Omental fat pad (tissue), 4 donors: ENCODE results near the gene C7orf33. TPM values are rescaled to one million over a fixed set of nuclear protein-coding genes. Genes with fewer than 3 reads are reported as not detected.

ENCODE experiments used
- ATAC-seq: fragments of 150-250 bp; one replicate; pipeline ENCODE4 v1.9.1; 2016; ENCODE audit warnings: mild to moderate bottlenecking, moderate library complexity; ENCODE audit not compliant: low FRiP score
- DNase-seq: peaks from one replicate; pipeline ENCODE4 v3.0.0-alpha.2; 2019; ENCODE audit warnings: low spot score
- total RNA-seq, 4 donors: library from RNA; depleted of rRNA; stranded (reverse); fragments of >200 nt; gene quantifications; one replicate each; pipeline ENCODE4 v1.1.0, GENCODE V29; 2016
- TF ChIP-seq, protein P1 (sequence below), 3 donors: fragments of 450-650 bp; IDR thresholded peaks; one replicate each; pipeline ENCODE4 v1.5.1; 2016 to 2017; ENCODE audit warnings: antibody characterized with exemption in 3 of 3, mild to moderate bottlenecking in 3 of 3, moderate library complexity in 2 of 3

The C7orf33 gene
- total RNA-seq, 4 donors from 2014 or later: not detected

GRCh38 chr7:148650232-148650858 lies 59.8 kb downstream of the C7orf33 start:
- ATAC-seq (no peak), DNase-seq (no peak)
- TF ChIP-seq, protein P1, sequence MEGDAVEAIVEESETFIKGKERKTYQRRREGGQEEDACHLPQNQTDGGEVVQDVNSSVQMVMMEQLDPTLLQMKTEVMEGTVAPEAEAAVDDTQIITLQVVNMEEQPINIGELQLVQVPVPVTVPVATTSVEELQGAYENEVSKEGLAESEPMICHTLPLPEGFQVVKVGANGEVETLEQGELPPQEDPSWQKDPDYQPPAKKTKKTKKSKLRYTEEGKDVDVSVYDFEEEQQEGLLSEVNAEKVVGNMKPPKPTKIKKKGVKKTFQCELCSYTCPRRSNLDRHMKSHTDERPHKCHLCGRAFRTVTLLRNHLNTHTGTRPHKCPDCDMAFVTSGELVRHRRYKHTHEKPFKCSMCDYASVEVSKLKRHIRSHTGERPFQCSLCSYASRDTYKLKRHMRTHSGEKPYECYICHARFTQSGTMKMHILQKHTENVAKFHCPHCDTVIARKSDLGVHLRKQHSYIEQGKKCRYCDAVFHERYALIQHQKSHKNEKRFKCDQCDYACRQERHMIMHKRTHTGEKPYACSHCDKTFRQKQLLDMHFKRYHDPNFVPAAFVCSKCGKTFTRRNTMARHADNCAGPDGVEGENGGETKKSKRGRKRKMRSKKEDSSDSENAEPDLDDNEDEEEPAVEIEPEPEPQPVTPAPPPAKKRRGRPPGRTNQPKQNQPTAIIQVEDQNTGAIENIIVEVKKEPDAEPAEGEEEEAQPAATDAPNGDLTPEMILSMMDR (IDR thresholded peaks at IDR 0.05): no peak

- DNase-seq (no peak), ATAC-seq (no peak)
- TF ChIP-seq, protein P1 (IDR thresholded peaks at IDR 0.05): no peak
Measured at GRCh38 chr7:148652773-148653172, 62.2 kb downstream of the C7orf33 start.

GRCh38 chr7:148657929-148658328 lies 67.4 kb downstream of the C7orf33 start:
- DNase-seq (no peak), ATAC-seq (no peak)

DNA sequence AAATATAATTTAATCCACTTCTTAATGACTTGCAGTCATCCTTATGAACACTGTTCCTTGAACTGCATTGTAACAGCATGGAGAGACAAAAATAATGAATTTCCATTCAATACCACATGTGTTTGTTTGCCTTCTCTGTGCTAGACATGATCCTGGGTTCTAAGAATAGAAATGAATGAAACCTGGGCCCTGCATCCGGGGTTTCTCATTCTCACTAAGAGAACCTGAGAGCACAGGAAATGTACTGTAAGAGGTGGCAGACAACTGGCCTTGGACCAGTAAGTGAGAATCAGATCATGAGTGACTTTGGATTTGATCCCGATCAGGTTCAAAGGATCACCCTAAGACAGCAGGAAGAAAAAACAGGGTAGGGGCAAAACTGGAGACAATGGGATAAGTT lies 70.9 kb downstream of the C7orf33 start:
- DNase-seq: no peak
- ATAC-seq: no peak
- TF ChIP-seq, protein P1 (IDR thresholded peaks at IDR 0.05): no peak

More at GRCh38 chr7:148657929-148658328, 67.4 kb downstream of the C7orf33 start:
- TF ChIP-seq, protein P1 (IDR thresholded peaks at IDR 0.05): no peak

DNA sequence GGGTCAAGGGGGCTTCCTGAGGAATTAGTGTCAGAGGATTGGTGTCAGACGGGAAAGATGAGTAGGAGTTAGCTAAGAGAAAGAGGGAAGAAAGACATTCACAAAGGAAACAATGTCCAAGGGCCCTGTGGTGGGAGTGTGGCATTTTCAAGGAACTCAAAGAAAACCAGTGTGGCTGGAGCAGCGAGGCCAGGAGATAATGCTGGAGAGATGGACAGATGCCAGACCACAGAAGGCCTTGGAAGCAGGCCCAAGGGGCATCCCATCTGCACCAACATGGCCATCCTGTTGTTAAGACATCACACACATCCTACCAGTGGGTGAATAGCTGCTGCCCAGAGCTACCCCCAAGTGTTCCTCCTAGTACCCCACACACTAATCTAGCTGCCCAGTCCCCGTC lies 72.1 kb downstream of the C7orf33 start:
- ATAC-seq: no peak
- TF ChIP-seq, protein P1 (IDR thresholded peaks at IDR 0.05): no peak

GRCh38 chr7:148664324-148664723 lies 73.8 kb downstream of the C7orf33 start:
- DNase-seq (no peak), ATAC-seq (no peak)
- TF ChIP-seq, protein P1 (IDR thresholded peaks at IDR 0.05): no peak

More for the DNA sequence above, 72.1 kb downstream of the C7orf33 start:
- no peak for DNase-seq

DNA sequence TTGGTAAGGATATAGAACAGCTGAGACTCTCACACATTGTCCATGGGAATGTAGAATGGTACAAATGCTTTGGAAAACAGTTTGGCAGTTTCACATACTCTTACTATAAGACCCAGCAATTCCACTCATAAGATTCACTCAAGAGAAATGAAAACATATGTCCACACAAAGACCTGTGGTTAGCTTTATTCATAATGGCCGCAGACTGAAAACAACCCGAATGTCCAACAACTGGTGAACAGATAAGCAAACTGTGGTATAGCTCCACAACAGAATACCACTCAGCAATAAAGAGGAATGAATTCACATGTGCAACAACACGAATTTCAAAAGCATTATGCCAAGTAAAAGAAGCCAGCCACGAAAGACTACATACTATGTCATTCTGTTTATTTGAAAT lies 74.7 kb downstream of the C7orf33 start:
- ATAC-seq (no peak), DNase-seq (no peak)
- TF ChIP-seq, protein P1 (IDR thresholded peaks at IDR 0.05): no peak
